Activated CD4-positive, alpha-beta T cell treated with anti-CD3 and anti-CD28 coated beads, Interleukin-10, Interleukin-2, amounts not matched to agents 100 ng/mL and 50 ng/mL, durations not matched to agents 16 hours and 8 hours (primary cell): ENCODE data around the gene CCL24.
A peak's percentile ranks its signal among the peaks of the same experiment; 100 is the strongest.
"Not testable (repeated sequence)": the region's sequence is repeated elsewhere in the genome, so short reads cannot be mapped to it uniquely, and the experiment has no call there.

Experiments
- DNase-seq: peaks from one replicate; pipeline ENCODE4 v3.0.0-alpha.2; 2020

Gene CCL24

GRCh38 chr7:75813781-75814236 lies at the start of gene CCL24:
TSS of gene CCL24 (minus strand) at chr7:75813806. CDS start at chr7:75813715, 91 bp downstream.
- DNase-seq: no peak

GRCh38 chr7:75861636-75862035 lies 48.0 kb upstream of the CCL24 start:
- DNase-seq: no peak

GRCh38 chr7:75858410-75858809 lies 44.8 kb upstream of the CCL24 start:
- DNase-seq: no peak

DNA sequence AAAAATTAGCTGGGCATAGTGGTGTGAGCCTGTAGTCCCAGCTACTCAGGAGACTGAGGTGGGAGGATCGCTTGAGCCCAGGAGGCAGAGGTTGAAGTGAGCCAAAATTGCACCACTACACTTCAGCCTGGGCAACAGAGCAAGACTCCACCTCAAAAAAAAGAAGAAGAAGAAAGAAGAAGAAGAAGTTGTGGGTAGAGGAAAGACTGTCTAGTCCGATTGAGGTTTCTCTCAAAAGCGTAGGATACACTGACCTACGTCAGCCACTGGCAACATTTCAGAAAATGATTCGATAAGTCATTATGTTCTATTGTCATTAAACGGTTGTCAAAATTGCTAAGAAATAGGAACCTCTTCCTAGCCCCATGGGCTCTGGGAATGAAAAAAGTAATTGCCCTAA lies 42.9 kb upstream of the CCL24 start:
- DNase-seq: no peak

GRCh38 chr7:75854813-75855345 lies 41.3 kb upstream of the CCL24 start:
- not testable (repeated sequence) for DNase-seq

GRCh38 chr7:75854233-75854632 lies 40.6 kb upstream of the CCL24 start:
- DNase-seq: no peak

DNA sequence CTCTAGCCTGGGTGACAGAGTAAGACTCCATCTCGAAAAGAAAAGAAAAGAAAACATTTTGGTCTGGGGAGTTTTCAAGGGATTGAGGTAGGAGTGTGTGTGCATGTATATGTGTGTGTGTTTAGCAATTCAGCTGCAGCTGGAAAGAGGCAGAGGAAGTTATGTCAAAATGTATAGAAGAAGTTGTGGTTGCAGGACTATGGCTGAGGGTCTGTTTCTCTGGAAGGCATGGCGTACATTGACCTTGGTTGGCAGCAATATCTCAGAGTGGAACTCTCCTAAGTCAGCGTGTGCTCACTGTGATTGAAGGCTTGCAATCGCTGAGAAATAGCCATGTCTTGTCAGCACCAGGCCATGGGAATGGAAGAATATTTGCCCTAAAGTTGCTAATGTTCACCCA lies 36.6 kb upstream of the CCL24 start:
- DNase-seq: no peak

- DNase-seq: no peak
Measured at GRCh38 chr7:75849573-75849972, 36.0 kb upstream of the CCL24 start.

DNA sequence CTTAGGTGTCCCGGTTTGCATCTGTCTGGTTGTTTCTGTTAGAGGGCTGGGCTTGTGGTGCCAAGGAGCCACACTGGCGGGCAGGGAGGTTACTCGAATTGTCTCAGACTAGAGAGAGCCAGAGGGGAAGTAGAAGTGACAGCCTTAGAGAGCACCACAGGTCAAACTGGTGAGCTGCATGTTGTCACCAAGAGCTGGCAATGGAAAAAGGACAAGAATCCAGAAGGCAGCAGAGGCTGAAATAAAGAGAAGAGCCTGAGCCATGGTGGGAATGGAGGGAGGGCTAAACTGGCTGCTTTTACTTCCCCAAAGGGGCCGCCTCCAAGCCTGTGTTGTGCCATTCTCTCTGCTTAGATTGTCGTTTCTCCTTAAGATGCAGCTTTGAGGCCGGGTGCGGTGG lies 34.1 kb upstream of the CCL24 start:
- DNase-seq: no peak

DNA sequence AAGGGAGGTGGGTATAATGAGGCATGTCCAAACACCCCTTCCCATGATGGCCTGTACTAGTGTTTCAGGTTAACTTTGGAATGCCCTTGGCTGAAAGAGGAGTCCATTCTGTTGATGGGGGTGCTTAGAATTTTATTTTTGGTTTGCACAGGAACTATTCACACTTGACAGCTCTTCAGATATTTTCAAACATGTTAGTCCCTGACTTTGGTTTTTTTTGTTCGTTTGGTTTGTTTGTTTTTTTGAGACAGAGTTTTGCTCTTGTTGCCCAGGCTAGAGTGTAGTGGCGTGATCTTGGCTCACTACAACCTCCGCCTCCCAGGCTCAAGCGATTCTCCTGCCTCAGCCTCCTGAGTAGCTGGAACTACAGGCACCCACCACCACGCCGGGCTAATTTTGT lies 31.5 kb upstream of the CCL24 start:
- DNase-seq: not testable (repeated sequence)

GRCh38 chr7:75844158-75844557 lies 30.6 kb upstream of the CCL24 start:
- DNase-seq: no peak

- no peak for DNase-seq
Measured at GRCh38 chr7:75843613-75844116, 30.1 kb upstream of the CCL24 start.

DNA sequence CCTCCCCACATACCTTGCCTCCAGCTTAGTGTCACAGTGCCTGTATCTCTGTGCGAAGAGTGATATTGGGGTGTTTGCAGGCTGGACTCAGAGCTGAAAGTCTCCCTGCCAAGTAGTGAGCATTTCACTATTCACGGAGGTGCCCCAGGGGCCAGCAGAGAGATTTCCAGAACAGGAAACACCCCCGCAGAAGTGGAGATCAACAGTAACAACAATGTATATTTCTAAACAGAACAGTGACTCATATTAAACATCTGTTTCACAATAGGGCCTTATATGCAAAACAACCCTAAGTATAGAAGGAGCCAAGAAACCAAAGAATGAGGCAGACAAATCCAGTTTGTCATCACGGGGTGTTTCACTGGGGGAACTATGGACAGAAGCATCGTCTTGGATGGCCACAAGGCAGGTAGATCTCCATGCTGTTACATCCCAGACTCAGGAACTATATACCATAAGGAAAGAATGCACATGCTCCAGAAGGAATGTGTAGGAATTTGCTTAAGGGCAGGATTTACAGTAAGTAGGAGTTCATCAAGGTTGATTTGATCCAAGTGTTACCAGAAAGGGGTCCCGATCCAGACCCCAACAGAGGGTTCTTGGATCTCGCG lies 29.3 kb upstream of the CCL24 start:
- DNase-seq: peak; percentile 74

DNA sequence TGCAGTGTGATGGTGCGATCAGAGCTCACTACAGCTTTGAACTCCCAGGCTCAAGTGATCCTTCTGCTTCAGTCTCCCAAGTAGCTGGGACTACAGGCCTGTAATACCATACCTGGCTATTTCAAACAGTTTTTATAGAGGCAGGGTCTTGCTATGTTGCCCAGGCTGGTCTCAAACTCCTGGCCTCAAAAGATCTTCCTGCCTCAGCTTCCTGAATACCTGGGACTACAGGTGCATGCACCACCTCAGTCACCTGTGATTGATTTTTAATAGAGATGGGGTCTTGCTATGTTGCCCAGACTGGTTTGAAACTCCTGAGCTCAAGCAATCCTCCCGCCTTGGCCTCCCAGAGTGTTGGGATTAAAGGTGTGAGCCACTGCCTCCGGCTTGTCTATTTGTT lies 26.4 kb upstream of the CCL24 start:
- no peak for DNase-seq

- DNase-seq: not testable (repeated sequence)
Measured at GRCh38 chr7:75838281-75838930, 24.8 kb upstream of the CCL24 start.

GRCh38 chr7:75836798-75837197 lies 23.2 kb upstream of the CCL24 start:
- DNase-seq: no peak

- DNase-seq: no peak
Measured at GRCh38 chr7:75835688-75836285, 22.2 kb upstream of the CCL24 start.

- DNase-seq: not testable (repeated sequence)
Measured at GRCh38 chr7:75833662-75834061, 20.1 kb upstream of the CCL24 start.

GRCh38 chr7:75830978-75831377 lies 17.4 kb upstream of the CCL24 start:
- no peak for DNase-seq

GRCh38 chr7:75829656-75830055 lies 16.1 kb upstream of the CCL24 start:
- DNase-seq: not testable (repeated sequence)

GRCh38 chr7:75823198-75823910 lies 9.7 kb upstream of the CCL24 start:
- DNase-seq: no peak

- no peak for DNase-seq
Measured at GRCh38 chr7:75820688-75821087, 7.1 kb upstream of the CCL24 start.

- DNase-seq: no peak
Measured at GRCh38 chr7:75819711-75820110, 6.1 kb upstream of the CCL24 start.
